HUDEP-2 (cell line): ENCODE data around the gene LRCH2.

Source experiments
- DNase-seq, 76 experiments: peaks; one replicate each; lab custom pipeline; 2025; ENCODE audit not compliant: unreplicated experiment in 76 of 76; lab: John Stamatoyannopoulos, UW

Gene LRCH2

DNA sequence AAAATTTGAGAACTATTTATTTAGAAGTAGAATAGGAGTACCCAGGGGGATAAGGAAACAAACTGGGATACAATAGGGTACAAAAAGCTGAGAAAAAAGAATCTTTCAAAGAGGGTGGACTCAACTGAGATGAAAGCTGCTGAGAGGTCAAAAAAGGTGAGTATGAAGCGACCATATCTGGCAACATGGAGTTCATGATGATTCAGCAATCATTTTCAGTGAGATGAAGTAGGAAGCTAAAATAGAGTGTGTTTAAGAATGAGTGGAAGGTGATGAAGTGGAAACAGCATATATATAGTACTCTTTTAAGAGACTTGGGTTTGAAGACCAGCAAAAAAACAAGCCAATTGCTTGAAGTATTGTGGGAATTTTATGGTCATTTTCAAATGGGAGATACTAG lies 144.5 kb downstream of the LRCH2 start:
- DNase-seq: no peak

DNA sequence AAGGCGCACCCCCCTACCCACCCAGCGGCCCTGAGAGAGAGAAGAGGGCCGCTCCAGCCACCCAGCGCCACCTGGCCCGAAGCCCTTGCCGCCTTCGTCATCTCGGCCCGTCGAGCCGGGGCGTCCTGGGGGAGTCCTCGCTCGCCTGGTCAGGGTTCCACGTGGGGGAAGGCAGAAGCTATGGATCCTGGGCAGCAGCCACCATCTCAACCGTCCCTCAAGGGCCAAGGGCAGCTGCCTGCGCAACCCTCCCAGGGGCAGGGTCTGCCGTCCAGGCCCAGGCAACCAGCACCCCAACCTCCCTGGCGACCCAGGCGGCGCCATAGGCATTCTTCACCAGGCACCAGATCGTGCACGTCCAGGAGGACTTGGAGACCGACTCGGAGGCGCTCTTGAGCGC lies 165.0 kb downstream of the LRCH2 start:
- no peak for DNase-seq

DNA sequence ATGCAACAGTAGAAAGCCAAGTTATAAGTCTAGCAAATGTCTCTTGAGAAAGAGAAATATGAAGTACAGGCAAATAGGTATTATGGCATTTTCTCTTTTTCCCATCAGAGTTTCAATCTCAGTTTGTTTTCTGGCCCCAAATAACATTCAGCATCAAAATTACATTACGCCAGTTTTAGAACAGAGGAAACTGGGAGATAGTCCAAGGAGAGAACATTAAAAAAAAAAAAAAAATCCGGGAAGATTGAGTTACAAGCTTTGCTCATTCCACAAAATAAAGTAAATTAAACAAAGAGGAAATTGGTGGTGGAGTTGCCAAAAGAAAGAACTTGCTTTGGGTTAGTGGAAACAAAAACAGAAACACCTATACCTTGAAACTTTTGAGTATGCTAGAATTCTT lies 166.1 kb downstream of the LRCH2 start:
- no peak for DNase-seq

DNA sequence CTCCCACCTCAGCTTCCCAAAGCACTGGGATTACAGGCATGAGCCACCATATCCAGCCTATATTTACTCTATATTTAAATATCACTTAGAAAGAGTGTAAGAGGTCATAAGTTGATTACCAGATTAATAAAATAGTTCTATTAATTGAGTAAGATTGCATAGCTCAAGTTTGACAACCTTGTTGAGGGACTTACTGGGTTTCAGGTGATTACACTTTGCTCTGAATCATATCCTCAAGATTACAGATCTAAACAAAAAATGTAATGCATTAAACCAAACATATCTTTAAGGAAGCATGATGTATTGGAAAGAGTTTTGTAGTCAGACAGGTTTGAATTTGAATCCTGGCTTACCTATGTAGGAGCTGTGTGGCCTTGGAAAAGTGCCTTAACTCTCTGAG lies 168.6 kb downstream of the LRCH2 start:
- no peak for DNase-seq
